GM06990 (cell line): Measurements from ENCODE around the gene SLIT1.

Experiments
- DNase-seq: peaks from one replicate; pipeline ENCODE4 v3.0.0-alpha.2; 2011; ENCODE audit not compliant: insufficient read length; ENCODE audit errors: extremely low read depth
- H3K27me3 ChIP-seq: replicated peaks from 2 replicates; pipeline ENCODE4 v1.6.0; 2011; ENCODE audit warnings: low read length; ENCODE audit not compliant: control insufficient read depth, insufficient read depth
- H3K36me3 ChIP-seq: 2 replicates; pipeline ENCODE4 v1.5.1; 2011; ENCODE audit warnings: low read length; ENCODE audit not compliant: control insufficient read depth, insufficient read depth
- H3K4me3 ChIP-seq: replicated peaks from 2 replicates; pipeline ENCODE4 v1.5.1; 2011; ENCODE audit warnings: low read depth, mild to moderate bottlenecking, control low read depth, low read length
- TF ChIP-seq, protein P1 (sequence below): IDR thresholded peaks from 2 replicates; pipeline ENCODE4 v1.5.1; 2011; ENCODE audit warnings: low read length, control low read depth, mild to moderate bottlenecking, inconsistent platforms; ENCODE audit not compliant: insufficient read depth, poor library complexity, severe bottlenecking

Gene SLIT1

GRCh38 chr10:97176226-97176625, 9.5 kb downstream of the SLIT1 start:
- no peak overlapping the region for H3K4me3 ChIP-seq
- TF ChIP-seq, protein P1, sequence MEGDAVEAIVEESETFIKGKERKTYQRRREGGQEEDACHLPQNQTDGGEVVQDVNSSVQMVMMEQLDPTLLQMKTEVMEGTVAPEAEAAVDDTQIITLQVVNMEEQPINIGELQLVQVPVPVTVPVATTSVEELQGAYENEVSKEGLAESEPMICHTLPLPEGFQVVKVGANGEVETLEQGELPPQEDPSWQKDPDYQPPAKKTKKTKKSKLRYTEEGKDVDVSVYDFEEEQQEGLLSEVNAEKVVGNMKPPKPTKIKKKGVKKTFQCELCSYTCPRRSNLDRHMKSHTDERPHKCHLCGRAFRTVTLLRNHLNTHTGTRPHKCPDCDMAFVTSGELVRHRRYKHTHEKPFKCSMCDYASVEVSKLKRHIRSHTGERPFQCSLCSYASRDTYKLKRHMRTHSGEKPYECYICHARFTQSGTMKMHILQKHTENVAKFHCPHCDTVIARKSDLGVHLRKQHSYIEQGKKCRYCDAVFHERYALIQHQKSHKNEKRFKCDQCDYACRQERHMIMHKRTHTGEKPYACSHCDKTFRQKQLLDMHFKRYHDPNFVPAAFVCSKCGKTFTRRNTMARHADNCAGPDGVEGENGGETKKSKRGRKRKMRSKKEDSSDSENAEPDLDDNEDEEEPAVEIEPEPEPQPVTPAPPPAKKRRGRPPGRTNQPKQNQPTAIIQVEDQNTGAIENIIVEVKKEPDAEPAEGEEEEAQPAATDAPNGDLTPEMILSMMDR: no peak
- no peaks in the 10 kb centered on the region for H3K36me3 ChIP-seq
- no peak for DNase-seq
- no peaks in the 10 kb centered on the region; the same call in 1 of the 2 replicates for H3K27me3 ChIP-seq

GRCh38 chr10:97175586-97175985, 10.2 kb downstream of the SLIT1 start:
- Histone ChIP-seq H3K27me3 (no peaks in the 10 kb centered on the region; the same call in 1 of the 2 replicates), H3K36me3 (no peaks in the 10 kb centered on the region), H3K4me3 (no peak overlapping the region)
- TF ChIP-seq, protein P1: no peak
- DNase-seq: no peak

DNA sequence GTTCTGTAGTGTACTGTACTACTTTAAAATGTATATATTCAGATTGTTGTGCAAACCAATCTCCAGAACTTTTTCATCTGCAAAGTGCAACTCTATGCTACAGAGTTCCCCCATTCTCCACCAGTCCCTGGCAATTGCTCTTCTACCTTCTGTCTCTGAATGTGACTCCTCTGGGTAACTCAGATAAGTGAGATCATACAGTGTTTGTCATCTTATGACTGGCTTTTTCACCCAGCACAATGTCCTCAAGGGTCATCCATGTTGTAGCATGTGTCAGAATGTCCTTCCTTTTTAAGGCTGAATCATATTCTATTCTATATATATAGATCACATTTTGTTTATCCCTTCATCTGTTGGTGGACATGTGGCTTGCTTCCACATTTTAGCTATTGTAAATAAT, 10.8 kb downstream of the SLIT1 start:
- TF ChIP-seq, protein P1: no peak
- no peaks in the 10 kb centered on the region; the same call in 1 of the 2 replicates for H3K27me3 ChIP-seq
- no peaks in the 10 kb centered on the region for H3K36me3 ChIP-seq
- H3K4me3 ChIP-seq: no peak overlapping the region
- DNase-seq: no peak

GRCh38 chr10:97174276-97174775, 11.4 kb downstream of the SLIT1 start:
- Histone ChIP-seq H3K36me3 (no peaks in the 10 kb centered on the region), H3K4me3 (no peak overlapping the region), H3K27me3 (no peaks in the 10 kb centered on the region)
- TF ChIP-seq, protein P1: no peak
- no peak for DNase-seq

DNA sequence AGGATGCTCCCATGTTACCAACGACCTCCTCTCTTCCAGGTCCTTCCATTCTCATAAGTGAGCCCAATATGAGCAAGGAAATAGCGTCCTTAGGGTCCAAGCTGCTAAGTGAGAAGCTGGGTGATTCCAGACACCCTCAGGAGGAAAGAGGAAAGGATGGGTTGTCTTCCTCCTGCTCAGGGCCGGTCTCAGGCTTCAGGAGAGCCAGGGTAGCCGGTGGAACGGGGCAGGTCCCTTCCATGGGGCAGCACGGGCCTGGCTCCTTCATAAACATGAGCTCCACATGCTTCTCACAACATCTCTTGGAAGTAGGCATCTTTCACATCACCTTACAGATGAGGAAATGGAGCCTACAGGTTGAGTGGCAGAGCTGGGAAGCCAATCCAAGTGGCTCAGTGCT, 12.7 kb downstream of the SLIT1 start:
- TF ChIP-seq, protein P1: no peak
- DNase-seq: no peak
- no peak overlapping the region for H3K4me3 ChIP-seq
- H3K36me3 ChIP-seq: no peaks in the 10 kb centered on the region
- no peaks in the 10 kb centered on the region for H3K27me3 ChIP-seq

- DNase-seq: no peak
- no peak overlapping the region for H3K4me3 ChIP-seq
- H3K27me3 ChIP-seq: no peaks in the 10 kb centered on the region
- TF ChIP-seq, protein P1: no peak
- H3K36me3 ChIP-seq: no peaks in the 10 kb centered on the region
These were observed 14.8 kb downstream of the SLIT1 start for GRCh38 chr10:97171001-97171400.
